ENCODE measurements around the gene CCDC82.
"Not testable (repeated sequence)": the region's sequence is repeated elsewhere in the genome, so short reads cannot be mapped to it uniquely, and the experiment has no call there.

The CCDC82 gene

DNA sequence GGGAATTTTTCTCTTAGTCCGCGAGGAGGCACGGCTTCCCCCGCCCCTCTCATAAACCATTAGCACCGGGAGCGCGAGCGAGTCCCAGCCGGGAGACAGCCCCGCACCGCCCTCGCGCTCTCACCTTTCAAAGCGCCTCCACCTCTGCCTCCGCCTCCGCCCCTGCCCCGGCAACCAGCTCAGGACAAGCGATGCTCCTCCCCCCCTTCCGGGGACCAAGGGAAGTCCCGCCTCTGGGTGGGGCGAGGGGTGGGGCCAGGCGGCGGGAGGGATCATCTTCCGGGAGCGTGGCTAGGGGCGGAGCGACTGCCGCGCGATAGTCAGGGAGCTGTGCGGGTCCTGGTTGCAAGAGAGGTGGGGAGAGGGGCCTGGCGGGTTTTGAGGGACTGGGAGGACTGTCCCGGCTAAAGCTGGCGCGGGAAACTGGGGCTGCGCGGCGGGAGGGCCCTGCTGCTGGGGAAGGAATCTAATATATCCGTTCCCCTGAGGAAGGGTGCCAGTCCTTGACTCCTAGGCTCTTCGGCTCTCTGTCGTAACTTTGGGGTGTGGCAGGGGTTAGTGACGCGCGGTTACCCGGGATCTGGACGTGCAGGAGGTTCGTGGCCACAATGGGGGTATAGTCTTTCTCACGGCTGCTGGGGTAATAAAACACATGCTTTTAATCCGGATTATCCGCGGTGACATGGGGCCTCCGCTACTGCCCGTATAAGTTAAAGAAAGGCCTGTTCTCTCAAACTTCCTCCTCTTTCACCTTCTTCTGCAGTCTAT lies at the start of gene CCDC82, which contains the start of gene JRKL:
Gene CCDC82 (minus strand): TSS at position 193 of the 768 bp plus-strand sequence. CDS start 5,165 bp downstream, outside the sequence.
Gene JRKL (plus strand): TSS at position 294 of the 768 bp plus-strand sequence. CDS start 637 bp downstream, outside the sequence.
- peak; percentile 96 to 98 (median 98) for DNase-seq (ENCODE audit: low read depth in 3 of 3)

- DNase-seq (ENCODE audit: low read depth in 3 of 3) = not testable (repeated sequence)
Measured at GRCh38 chr11:96432654-96433053, 42.9 kb upstream of the CCDC82 start.

- DNase-seq (ENCODE audit: low read depth in 3 of 3) = no peak
Measured at GRCh38 chr11:96430668-96431067, 41.0 kb upstream of the CCDC82 start.

GRCh38 chr11:96424693-96425092 lies 35.0 kb upstream of the CCDC82 start:
- DNase-seq (ENCODE audit: low read depth in 3 of 3) = no peak

DNA sequence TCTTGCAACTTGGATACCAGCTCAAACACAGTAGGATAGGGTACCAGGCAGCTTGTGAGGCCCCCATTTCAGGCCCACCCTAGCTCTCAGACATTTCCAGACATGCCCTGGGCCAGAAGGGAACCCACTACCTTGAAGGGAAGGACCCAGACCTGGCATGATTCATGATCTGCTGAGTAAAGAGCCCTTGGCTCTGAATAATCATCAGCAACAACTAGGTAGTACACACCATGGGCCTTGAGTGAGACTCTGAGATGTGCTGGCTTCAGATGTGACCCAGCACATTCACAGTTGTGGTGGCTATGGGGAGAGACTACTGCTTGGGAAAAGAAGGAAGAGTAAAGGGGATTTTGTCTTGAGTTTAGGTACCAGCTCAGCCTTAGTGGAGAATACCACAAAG lies 23.7 kb upstream of the CCDC82 start:
- DNase-seq (ENCODE audit: low read depth in 3 of 3) = no peak

GRCh38 chr11:96412761-96413381 lies 23.2 kb upstream of the CCDC82 start:
- no peak for DNase-seq (ENCODE audit: low read depth in 3 of 3)

GRCh38 chr11:96411412-96411811 lies 21.7 kb upstream of the CCDC82 start:
- DNase-seq (ENCODE audit: low read depth in 3 of 3) = not testable (repeated sequence)

GRCh38 chr11:96400697-96401096 lies 11.0 kb upstream of the CCDC82 start:
- DNase-seq (ENCODE audit: low read depth in 3 of 3) = no peak

GRCh38 chr11:96397863-96398262 lies 8.2 kb upstream of the CCDC82 start:
- DNase-seq (ENCODE audit: low read depth in 3 of 3) = no peak

DNA sequence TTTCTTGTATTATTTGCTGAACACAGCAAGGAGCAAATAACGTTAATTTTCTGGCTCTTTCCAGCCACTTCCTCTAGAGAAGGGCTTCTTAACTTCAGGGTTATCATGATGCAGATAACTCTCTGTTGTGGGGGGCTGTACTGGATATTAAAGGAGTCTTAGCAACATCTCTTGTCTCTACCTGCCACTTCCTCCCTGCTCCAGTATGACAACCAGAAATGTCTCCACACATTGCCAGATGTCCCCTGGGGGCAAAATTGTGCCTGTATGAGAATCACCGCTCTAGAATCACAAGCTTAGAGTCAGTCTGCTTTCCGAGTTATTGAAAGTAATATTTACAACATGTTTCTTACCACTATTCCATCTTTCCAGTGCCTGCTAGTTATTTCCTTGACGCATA lies 6.9 kb upstream of the CCDC82 start:
- DNase-seq (ENCODE audit: low read depth in 3 of 3) = no peak

DNA sequence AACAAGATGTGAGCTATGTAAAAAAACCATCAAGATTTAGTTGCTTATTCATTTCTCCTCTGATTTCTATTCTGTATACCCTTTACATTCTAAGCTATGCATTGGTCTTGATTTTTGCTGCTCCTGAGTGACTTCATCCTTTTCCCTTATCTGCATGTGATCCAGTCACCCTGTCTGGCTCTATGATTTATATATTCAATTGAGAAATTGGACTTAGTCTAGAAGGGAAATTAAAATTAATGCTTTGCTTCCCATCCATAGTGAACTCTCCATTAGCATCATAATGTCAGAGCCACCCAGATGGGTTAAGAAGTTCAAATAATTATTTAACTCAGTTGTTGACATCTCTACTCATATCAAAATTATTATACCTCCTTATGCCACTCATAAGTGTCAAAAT lies 5.1 kb upstream of the CCDC82 start:
- DNase-seq (ENCODE audit: low read depth in 3 of 3) = no peak

GRCh38 chr11:96393753-96394348 lies 4.1 kb upstream of the CCDC82 start:
- DNase-seq (ENCODE audit: low read depth in 3 of 3) = no peak

DNA sequence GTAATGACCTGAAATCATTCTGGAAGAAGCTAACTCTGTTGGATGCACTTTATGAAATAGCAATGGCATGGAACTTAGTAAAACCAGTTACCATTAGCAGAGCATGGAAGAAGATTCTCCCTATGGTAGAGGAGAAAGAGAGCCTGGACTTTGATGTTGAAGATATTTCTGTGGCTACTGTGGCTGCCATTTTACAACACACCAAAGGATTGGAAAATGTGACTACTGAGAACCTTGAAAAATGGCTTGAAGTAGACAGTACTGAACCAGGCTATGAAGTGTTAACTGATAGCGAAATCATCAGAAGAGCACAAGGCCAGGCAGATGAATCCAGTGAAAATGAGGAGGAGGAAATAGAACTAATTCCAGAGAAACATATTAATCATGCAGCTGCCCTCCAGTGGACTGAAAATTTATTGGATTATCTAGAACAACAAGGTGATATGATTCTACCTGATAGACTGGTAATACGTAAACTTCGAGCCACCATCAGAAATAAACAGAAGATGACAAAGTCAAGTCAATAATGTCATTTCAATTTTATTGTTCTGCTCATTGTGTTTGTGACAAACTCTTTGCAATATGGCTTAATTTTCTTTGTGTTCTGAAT lies 2.1 kb upstream of the CCDC82 start:
- DNase-seq (ENCODE audit: low read depth in 3 of 3) = no peak

- no peak for DNase-seq (ENCODE audit: low read depth in 3 of 3)
Measured at GRCh38 chr11:96390488-96390792, 728 bp upstream of the CCDC82 start.

GRCh38 chr11:96388891-96389719 lies 607 bp downstream of the CCDC82 start:
- DNase-seq (ENCODE audit: low read depth in 3 of 3) = no peak

DNA sequence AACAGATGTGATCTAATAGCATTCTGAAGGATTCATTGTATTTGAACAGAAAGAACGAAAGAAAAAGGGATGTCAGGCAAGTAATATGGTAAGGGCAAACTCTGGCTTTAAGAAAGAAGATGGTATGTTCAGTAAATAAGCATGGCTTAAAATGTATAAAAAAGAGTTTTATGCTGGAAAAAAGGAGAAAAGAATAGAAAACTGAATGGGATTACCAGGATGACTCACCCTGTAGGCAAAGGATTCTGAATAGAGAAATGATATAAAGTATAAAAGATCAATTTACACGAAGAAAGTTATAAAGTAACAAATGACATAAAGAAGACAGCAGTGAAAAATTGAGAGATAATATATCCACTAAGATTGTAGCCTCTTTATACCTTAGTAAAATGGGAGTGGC lies 4.5 kb downstream of the CCDC82 start:
- no peak for DNase-seq (ENCODE audit: low read depth in 3 of 3)

DNA sequence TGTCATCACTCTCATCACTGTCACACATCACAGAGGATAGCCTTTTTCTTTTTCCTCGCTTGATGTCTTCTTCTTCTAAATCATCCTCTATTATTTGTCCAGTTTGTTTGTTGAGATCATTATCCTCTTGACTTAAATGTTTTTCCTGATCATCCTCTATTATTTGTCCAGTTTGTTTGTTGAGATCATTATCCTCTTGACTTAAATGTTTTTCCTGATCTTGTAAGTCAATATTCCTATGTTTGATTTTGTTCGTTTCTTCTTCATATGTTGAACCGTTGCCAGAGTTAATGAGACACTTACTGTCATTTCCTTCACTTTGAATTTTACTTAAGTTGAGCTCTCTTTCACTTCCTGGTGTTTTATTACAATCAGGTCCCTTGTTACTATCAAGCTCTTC lies 5.6 kb downstream of the CCDC82 start:
- no peak for DNase-seq (ENCODE audit: low read depth in 3 of 3)

DNA sequence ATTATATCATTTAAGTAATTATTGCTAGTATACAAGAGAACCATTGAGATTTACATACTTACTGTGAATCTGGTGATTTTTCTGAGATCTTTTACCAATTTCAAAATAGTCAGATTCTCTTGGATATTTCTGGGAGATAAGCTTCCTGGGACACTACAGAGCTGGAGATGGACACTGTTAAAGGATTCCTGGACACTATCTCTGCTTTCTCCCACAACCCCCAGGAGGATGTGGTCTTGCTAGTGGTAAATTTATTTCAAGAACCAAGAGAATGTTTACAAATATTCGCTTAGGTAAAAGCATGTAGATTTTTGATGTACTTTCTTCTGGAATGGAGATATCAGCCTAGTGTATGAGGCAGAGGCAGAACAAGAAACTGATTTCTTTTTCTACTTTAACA lies 12.9 kb downstream of the CCDC82 start:
- no peak for DNase-seq (ENCODE audit: low read depth in 3 of 3)

- DNase-seq (ENCODE audit: low read depth in 3 of 3) = no peak
Measured at GRCh38 chr11:96373826-96374225, 15.9 kb downstream of the CCDC82 start.

DNA sequence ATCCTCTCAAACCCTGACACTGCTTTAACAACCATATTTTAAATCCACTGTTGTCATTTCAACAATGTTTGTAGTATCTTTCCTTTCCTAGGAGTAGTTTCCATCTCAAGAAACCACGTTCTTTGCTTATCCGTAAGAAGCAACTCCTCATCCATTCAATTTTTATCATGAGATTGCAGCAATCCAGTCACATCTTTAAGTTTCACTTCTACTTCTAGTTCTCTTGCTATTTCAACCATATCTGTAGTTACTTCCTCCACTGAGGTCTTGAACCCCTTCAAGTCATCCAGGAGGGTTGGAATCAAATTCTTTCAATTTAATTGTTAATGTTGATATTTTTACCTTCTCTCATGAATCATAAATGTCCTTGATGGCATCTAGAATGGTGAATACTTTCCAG lies 22.4 kb downstream of the CCDC82 start:
- no peak for DNase-seq (ENCODE audit: low read depth in 3 of 3)

- no peak for DNase-seq (ENCODE audit: low read depth in 3 of 3)
Measured at GRCh38 chr11:96366024-96366423, 23.7 kb downstream of the CCDC82 start.

- DNase-seq (ENCODE audit: low read depth in 3 of 3) = no peak
Measured at GRCh38 chr11:96365493-96365892, 24.2 kb downstream of the CCDC82 start.
